Activated naive CD4-positive, alpha-beta T cell (primary cell): ENCODE data around the gene CTDP1.

Experiments used
- DNase-seq, 4 experiments: peaks; one replicate each; lab custom pipeline; 2025; lab: John Stamatoyannopoulos, UW

The CTDP1 gene

DNA sequence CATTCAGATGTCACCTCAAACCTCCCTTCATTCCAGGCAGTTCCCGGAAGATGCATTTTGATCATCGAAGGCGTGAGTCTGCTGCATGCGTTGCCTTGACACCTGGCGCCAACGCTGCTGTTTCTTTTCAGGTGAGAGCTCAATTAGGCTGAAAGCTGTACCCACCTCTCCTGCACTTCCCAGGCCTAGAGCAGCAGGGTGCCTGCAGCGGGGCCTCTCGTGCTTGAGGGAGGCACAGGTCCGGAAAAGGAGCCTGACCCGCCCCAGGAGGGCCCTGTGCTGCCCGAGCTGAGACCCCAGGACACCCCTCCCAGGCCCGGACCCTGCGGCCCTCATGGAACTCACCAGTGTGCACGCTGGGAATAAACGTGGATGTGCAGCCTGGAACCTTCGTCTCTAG is 86.7 kb downstream of the CTDP1 start:
- DNase-seq, result no peak

DNA sequence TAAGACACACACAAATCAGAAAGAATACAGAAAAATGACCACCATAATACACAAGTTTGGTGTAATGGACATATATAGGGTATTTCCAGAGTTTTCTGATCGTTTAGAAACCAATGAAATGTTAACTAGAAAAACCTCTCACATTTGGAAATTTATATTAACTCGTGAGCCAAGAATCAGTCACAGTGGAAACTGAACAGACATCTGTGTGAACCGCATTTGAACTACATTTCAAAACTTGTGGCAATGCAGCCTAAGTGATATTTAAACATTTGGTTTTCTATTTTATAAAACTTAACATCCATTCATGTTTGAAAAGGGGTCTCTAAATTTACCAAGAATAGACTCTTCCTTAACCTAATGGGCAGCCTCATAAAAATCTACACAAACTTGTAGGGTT is 89.1 kb downstream of the CTDP1 start:
- DNase-seq, result no peak

GRCh38 chr18:79769698-79770500 is 90.3 kb downstream of the CTDP1 start:
- DNase-seq, result no peak

- no peak for DNase-seq
Observed at GRCh38 chr18:79770501-79770815, 90.9 kb downstream of the CTDP1 start.

- no peak for DNase-seq
Observed at GRCh38 chr18:79770826-79771225, 91.2 kb downstream of the CTDP1 start.

DNA sequence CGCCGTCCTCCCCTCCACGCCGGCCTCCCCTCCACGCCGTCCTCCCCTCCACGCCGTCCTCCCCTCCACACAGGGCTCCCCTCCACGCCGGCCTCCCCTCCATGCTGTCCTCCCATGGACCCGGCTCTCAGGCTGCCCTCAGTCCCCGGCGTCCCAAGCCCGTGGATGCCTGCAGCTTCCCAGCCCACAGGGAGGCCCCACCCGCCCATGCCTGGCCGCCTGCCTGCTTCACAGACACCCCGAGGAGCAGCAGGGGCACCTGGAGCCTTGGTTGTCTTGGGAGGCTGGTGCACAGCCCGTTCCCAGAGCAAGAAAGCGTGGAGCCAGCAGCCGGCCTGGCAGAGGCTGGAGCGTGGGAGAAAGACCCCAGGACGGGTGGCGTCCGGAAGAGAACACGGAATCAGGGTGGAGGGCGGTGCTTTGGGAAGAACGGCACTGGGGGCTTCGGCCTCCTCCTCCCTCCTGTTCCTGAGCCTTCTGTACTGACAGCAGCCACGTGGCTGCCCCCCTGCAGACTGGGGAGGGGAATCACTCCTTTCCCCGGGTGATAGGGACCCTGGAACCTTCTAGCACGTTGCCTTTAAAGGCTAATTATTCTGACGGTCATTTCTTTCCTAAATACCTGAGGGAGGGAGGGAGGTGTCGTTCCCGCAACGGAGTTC is 92.0 kb downstream of the CTDP1 start:
- DNase-seq, result no peak

DNA sequence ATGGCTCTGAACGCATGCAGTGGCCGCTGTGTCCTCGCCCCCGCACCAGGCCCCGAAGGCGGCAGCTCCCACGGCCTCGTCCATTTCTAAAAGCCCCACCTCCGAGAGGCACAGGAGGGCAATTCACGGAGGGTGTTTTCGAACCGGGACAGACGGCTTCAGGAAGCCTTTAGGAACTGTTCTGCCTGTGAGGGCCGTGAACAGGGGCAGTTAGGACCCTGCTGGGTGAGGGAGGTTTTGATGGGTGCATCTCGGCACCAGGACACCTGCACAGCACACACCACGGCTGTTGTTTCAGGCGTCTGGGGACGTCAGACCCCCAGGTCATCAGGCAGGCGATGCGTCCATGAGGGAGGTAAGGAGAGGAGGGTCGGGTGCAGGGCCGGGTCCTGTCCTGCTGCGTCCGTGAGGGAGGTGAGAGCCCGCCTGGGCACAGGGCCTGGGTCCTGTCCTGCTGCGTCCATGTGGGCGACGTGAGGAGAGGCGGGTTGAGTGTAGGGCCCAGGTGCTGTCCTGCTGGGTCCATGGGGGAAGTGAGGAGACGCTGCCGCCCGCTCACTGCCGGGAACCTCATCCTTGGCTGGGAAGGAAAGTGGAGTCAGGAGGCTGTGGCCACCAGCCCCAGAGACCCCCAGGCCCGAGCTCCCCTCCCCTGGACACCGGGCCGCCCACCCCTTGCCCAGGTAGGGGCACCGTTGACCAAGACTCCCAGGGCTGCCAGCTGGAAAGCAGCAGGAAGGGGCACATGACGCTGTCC is 92.7 kb downstream of the CTDP1 start:
- DNase-seq, result no peak

DNA sequence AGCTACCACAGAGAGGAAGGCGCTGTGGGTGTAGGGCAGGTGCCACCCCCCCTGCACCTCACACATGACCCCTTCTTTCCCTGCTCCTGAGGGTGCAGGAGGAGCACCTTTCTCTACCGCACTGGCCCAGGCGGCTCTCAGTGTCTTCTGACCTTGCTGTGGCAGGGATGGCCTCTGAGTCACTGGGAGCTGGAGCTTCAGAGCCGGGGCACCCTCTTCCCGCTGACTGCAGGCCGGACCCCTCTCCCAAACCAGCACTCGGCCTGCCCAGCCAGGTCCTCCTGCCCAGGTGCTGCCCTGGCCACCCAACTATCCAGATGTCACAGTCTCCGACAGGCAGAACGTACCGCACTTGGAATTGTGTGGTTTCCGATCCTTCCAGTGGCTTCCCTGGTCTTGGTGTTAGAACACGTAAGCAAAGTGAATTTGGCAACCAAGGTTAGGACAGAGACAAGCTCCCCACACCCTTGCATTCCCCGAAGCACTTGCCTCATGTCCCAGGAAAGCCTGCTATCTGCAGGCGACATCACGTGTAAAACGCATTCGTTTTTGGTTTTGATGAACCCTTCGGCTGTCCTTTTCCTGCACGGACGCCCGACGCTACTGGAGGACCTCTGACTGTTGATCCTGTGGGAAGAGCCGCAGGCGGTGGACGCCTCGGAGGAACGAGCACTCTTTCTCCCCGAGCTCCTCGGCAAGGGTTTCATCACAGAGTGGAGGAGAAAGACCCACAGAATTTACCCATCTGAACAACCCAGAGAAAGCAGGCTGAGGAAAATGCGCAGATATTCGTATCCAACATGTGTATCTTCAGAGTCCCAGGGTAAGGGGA is 93.5 kb downstream of the CTDP1 start:
- no peak for DNase-seq

GRCh38 chr18:79774111-79774510 is 94.5 kb downstream of the CTDP1 start:
- DNase-seq, result no peak

DNA sequence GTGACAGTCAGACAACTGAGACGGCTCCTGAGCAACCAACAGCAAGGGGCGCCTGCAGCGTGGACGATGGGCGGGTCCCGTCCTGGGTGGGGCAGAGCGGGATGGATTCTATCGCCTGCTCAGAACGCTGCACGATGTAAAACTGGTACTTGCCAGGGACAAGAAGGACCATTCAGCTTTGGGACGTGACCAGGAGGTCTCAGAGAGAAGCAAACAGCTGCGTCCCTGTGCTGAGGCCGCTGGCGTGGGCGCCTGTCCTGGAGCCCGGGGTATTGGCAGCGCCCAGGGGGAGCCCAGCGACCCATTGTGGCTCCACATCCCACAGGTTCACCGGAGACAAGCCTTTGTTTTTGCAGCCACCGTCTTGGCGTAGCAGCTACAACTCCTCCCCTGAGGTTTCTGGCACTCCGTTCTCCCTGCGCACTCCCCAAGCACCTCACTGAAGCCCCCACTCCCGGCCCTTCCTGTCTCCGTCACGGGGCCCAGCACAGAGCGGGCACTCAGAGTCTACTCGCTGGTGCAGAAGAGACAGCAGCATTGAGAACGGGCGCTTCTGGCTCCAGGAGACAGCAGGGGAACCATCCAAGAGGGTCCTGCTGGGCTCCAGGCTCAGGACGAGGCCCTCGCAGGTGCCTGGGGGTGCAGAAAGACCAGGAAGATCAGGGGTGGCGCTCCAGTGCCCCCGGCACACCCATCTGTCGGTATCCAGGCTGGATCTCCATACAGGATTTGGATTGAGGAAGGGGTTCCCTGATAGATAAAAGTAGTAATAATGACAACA is 96.0 kb downstream of the CTDP1 start:
- no peak for DNase-seq

- no peak for DNase-seq
Observed at GRCh38 chr18:79776674-79777073, 97.1 kb downstream of the CTDP1 start.

DNA sequence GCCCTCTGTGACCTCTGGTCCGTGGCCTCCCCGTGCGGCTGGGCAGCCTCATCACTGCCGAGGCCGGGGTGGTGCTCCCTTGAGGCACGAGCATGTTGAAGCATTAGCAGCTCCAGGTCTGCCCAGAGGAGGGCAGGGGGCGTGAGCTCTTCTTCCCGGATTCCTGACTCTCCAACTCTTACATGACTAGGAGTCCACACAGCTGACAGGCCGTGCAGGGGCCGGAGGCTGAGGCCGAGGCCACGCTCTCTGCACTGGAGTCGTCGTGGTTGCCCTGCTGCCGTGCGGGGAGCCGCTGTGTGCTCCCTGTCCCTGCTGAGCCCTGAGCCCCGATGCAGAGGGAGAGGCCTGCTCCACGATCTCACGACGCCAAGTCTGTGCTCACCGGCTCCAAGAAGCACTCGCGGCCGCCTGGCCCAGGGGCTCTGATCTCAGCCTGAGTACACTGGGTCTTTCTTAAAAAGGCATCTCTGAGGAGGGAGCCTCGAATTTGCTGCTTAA is 98.7 kb downstream of the CTDP1 start:
- DNase-seq, result no peak

DNA sequence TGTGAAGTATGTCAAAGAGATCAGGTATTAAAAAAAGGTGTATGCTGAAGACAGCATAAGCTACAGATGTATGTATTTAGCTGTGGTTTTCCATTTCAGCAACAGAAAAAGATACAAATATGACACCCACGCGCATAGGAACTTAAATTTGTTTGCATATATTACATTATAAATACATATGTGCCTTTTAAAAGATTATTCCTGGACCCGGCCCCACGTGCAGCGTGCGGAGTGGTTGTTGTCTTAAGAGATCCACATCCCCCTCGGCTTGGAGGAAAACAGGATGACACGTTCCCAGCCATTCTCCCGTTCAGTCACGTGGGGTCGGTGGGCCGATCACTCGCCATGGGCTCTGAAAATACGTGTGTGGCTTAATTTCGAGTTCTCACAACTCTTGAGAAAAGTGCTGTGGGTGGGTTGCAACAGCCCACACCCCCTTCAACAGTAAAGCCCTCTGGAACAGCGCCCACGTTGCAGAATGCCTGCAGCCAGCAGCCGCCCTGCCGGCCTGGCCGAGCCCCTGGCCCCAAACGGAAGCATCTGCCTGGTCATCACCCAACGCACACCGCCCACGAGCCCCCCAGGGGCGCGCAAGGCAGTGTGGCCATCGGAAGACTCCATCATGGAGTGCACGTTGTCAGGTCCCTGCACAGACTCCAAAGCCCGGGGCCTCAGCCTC is 99.6 kb downstream of the CTDP1 start:
- DNase-seq, result no peak

- DNase-seq, result no peak
Observed at GRCh38 chr18:79779700-79780190, 100.1 kb downstream of the CTDP1 start.

DNA sequence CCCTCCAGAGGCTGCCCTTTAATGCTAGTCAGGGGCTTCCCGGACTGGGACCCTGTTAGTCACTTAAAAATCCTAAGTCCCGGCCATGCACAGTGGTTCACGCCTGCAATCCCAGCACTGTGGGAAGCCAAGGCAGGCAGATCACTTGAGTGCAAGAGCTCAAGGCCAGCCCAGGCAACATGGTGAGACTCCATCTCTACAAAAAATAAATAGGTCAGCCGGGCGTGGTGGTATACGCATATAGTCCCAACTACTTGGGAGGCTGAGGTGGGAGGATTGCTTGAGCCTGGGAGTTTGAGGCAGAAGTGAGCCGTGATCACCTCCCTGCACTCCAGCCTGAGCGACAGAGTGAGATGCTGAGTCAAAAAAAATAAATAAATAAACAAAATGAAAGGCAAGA is 100.9 kb downstream of the CTDP1 start:
- no peak for DNase-seq

- DNase-seq, result no peak
Observed at GRCh38 chr18:79781331-79781941, 101.8 kb downstream of the CTDP1 start.

GRCh38 chr18:79782566-79783308 is 103.1 kb downstream of the CTDP1 start:
- no peak for DNase-seq

DNA sequence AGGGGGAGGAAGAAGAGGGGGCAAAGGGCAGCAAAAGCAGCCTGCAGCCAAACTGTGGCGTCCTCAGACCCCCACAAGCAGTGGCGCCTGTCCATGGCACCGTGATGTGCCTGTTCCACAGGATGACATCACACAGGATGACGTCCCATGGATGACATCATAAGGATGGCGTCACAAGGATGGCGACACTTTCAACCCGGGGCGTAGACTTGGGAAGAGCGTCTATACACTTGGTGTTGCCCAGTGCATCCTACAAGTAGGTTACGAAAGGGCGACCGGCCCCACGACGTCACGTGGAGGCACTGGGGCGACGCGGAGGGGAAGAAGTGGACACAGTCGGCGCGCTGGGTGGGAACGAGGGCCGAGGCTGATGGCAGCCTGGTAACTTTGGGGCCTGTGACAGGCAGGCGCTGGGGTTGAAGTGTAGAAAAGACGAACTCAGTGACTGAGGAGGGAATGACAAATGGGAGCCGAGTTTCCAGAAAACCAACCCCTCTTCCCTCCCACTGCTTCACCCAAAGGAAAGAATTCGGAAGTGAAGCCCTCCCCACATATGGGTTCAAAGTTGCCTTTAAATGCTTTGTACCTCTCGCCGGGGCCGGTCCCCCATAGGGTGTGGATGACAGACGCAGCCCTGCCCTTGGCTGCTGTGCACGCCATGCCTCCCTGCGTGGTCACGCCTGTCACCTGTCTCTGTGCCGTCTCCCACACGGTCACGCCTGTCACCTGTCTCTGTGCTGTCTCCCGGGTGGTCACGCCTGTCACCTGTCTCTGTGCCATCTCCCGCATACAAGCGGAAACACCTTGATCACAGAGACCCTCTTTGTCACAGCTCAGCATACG is 104.7 kb downstream of the CTDP1 start:
- no peak for DNase-seq
